Ovary (tissue), 9 donors: ENCODE measurements around the gene TMEM30B. TPM values are rescaled to one million over a fixed set of nuclear protein-coding genes. Genes with fewer than 3 reads are reported as not detected.

ENCODE experiments used
- DNase-seq, 5 donors: peaks; one replicate each; pipeline ENCODE4 v3.0.0-alpha.2; 2019 to 2020
- H3K27ac ChIP-seq, 2 donors: fragments of 200-600 bp; one replicate each; pipeline versions ENCODE4 v1.5.1 to v1.8.0; 2019 to 2022
- H3K27me3 ChIP-seq: fragments of 200-600 bp; one replicate; pipeline ENCODE4 v1.8.0; 2022
- H3K36me3 ChIP-seq: fragments of 200-600 bp; sonication (generic); one replicate; pipeline ENCODE4 v1.5.1; 2019
- H3K4me1 ChIP-seq: one replicate; pipeline ENCODE4 v1.8.1; 2013; ENCODE audit warnings: mild to moderate bottlenecking, moderate library complexity; ENCODE audit not compliant: insufficient read depth
- H3K4me3 ChIP-seq: fragments of 200-600 bp; sonication (generic); one replicate; pipeline ENCODE4 v1.5.1; 2017
- H3K9me3 ChIP-seq, 2 donors: fragments of 200-600 bp in 1 of 2; sonication (generic) in 1 of 2; one replicate each; pipeline versions ENCODE4 v1.5.1 to v1.8.1; 2013 to 2019; ENCODE audit warnings: mild to moderate bottlenecking in 1 of 2, moderate library complexity in 1 of 2
- EP300 ChIP-seq: sonication (generic); formaldehyde crosslinking; IDR thresholded peaks from one replicate; pipeline ENCODE4 v1.6.1; 2017; ENCODE audit warnings: antibody characterized with exemption
- POLR2A ChIP-seq: fragments of 450-650 bp; IDR thresholded peaks from one replicate; pipeline ENCODE4 v1.6.1; 2017; ENCODE audit warnings: antibody characterized with exemption, mild to moderate bottlenecking, moderate library complexity
- WGBS, 3 donors: extraction: QIAGEN DNeasy Blood & Tissue Kit in 1 of 3; methylation state at CpG; one replicate each; pipeline versions ENCODE4 v1.1.5 to v1.1.7; 2013 to 2017; 5-methylcytosine and 5-hydroxymethylcytosine counted together
- intact Hi-C, 4 donors: fragments of 100-400 bp; cut with DNase I; formaldehyde crosslinking; loops; one replicate each; pipeline versions ENCODE4 v1.11.0 to v1.15.1; 2022 to 2023
- polyA plus RNA-seq, 2 donors: library from polyadenylated mRNA; stranded (reverse); fragments of 200-250 nt in 1 of 2; fragments of 350-450 nt in 1 of 2; fragmentation: Illumina TruSeq in 1 of 2; extraction: RNeasy Lipid Tissue Mini Kit (QIAGEN cat#74804) in 1 of 2; gene quantifications; one replicate each; pipeline ENCODE4 v1.2.3, GENCODE V29; 2013 to 2014
- total RNA-seq, 7 donors: library from RNA; depleted of rRNA in 2 of 7; stranded (reverse); fragments of >200 nt in 2 of 7; fragmentation: NEBNext Ultra II Directional in 3 of 7; extraction: Animal tissue kit (Norgen Biotek cat#: 25700) in 3 of 7; gene quantifications; one replicate each; pipeline versions ENCODE4 v1.1.0 to v1.2.4, GENCODE V29; 2016 to 2023
- TF ChIP-seq, protein P1 (sequence below), 3 donors: fragments of 450-650 bp in 2 of 3; fragments of 200-600 bp in 1 of 3; IDR thresholded peaks; one replicate each; pipeline versions ENCODE4 v1.5.1 to v1.8.0; 2016 to 2022; ENCODE audit warnings: antibody characterized with exemption in 3 of 3, mild to moderate bottlenecking in 1 of 3
- donor health status: DM: no; HTN: no; CAD: no; lungs with moderate emphysema.
- donor health status: DM: no; HTN: no; CAD: no.
- donor health status: Bipolar disorder and iron deficiency.
- donor health status: DM: yes; HTN: yes; CAD: no.
- donor health status: DM: no; HTN: no; CAD: no.
- donor health status: DM: yes; HTN: yes; CAD: no.

TMEM30B gene
- total and polyA plus RNA-seq, 9 donors: 1.2 to 35.3 (median 3.5) TPM

DNA sequence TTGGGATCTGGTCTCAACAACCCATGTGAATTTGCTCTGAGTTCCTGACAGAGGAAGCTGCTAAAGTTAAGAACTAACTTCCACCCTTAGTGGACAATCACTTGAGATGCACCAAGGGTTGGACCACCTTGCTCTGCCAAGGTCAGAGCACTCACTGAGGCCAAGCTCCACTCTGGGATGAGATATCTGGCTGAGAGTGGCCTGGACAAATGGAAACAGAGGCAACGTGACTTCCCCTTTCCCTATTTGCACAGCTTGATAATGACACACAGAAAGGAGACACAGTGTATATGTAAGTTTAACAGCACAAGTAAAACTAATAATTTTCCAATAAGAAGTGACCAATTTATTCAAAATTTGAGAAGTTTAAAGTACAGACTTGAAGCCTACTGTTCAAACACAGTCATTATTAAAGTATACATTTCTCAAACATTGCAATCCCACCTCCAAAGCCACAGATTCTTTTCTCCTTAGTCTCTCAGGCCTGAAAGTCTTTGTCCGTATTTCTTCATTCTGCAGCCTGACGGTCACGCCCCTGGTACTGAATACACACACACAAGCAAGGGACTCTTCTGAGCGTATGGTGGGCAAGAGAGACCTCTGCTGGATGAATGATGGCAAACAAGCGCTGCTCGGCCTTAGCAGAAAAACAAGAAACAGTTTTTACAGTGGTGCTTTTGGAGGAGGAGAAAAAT, 28.6 kb downstream of the TMEM30B start:
- 9 to 12% (median 10%) methylated on average over 7 of the region's 7 CpGs for WGBS, 3 donors
- H3K9me3 ChIP-seq: no peaks in the 10 kb centered on the region
- H3K36me3 ChIP-seq: no peaks in the 10 kb centered on the region
- peak; percentile 54 to 77 (median 65) for DNase-seq
- H3K4me3 ChIP-seq: no peak overlapping the region
- H3K27me3 ChIP-seq: no peaks in the 10 kb centered on the region
- intact Hi-C loops: loop anchor here (5.0 to 10.0 kb wide), 6 partner anchors 228 to 630 kb away; partner anchors contain the start of gene SIX4 (in 1 of the 4)
- H3K4me1 ChIP-seq: peaks cover 2% of the 10 kb centered on the region
- no peak overlapping the region for H3K27ac ChIP-seq
- TF ChIP-seq, protein P1, sequence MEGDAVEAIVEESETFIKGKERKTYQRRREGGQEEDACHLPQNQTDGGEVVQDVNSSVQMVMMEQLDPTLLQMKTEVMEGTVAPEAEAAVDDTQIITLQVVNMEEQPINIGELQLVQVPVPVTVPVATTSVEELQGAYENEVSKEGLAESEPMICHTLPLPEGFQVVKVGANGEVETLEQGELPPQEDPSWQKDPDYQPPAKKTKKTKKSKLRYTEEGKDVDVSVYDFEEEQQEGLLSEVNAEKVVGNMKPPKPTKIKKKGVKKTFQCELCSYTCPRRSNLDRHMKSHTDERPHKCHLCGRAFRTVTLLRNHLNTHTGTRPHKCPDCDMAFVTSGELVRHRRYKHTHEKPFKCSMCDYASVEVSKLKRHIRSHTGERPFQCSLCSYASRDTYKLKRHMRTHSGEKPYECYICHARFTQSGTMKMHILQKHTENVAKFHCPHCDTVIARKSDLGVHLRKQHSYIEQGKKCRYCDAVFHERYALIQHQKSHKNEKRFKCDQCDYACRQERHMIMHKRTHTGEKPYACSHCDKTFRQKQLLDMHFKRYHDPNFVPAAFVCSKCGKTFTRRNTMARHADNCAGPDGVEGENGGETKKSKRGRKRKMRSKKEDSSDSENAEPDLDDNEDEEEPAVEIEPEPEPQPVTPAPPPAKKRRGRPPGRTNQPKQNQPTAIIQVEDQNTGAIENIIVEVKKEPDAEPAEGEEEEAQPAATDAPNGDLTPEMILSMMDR (IDR thresholded peaks at IDR 0.05): peak; percentile 35 to 76 (median 75)
- no peak for TF ChIP-seq EP300

DNA sequence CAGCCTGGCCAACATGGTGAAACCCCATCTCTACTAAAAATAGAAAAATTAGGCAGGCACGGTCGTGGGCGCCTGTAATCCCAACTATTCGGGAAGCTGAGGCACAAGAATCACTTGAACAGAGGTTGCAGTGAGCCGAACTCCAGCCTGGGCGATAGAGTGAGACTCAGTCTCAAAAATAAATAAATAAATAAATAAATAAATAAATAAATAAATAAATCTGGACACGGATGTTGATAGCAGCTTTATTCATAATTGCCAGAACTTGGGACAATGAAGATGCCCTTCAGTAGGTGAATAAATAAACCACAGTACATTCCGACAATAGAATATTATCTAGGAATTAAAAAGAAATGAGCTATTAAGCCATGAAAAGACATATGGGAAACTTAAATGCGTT, 31.1 kb downstream of the TMEM30B start:
- 86 to 89% (median 89%) methylated on average over 9 of the region's 9 CpGs for WGBS, 3 donors
- H3K36me3 ChIP-seq: no peaks in the 10 kb centered on the region
- no peak overlapping the region for H3K4me3 ChIP-seq
- no peak overlapping the region for H3K27ac ChIP-seq
- no peaks in the 10 kb centered on the region for H3K27me3 ChIP-seq
- no peaks in the 10 kb centered on the region for H3K9me3 ChIP-seq
- no peaks in the 10 kb centered on the region for H3K4me1 ChIP-seq
- intact Hi-C loops: loop anchor here (5.0 to 10.0 kb wide), 6 partner anchors 225 to 628 kb away; partner anchors contain the start of gene SIX4 (in 1 of the 4)
- TF ChIP-seq EP300: no peak
- TF ChIP-seq, protein P1 (IDR thresholded peaks at IDR 0.05): no peak
- TF ChIP-seq POLR2A: no peak
- no peak for DNase-seq

DNA sequence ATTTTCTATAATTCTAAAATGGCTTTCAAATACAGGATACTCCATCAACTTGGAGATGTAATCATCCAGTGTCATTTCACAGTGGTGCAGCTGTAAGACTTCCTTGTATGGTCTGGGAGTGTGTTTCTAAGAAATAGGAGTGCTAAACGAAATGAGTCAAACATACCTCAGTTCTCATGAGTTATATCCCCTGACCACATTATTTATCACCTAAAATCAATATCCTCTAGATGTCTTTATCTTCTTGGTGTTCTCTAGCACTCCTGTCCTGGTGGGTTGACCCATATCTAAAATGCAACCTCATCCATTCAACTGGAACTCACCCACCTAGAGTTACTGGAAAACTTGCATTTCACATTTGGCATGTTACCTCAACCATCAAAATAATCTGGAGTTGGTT, 33.2 kb downstream of the TMEM30B start:
- Histone ChIP-seq H3K9me3 (no peaks in the 10 kb centered on the region), H3K36me3 (no peaks in the 10 kb centered on the region), H3K27me3 (no peaks in the 10 kb centered on the region), H3K4me3 (no peak overlapping the region), H3K4me1 (no peaks in the 10 kb centered on the region), H3K27ac (no peak overlapping the region)
- no peak for TF ChIP-seq POLR2A
- no peak for TF ChIP-seq EP300
- TF ChIP-seq, protein P1 (IDR thresholded peaks at IDR 0.05): no peak
- WGBS, 3 donors: 32 to 51% (median 41%) methylated on average over 1 of the region's 1 CpG
- DNase-seq: no peak
- intact Hi-C loops: loop anchor here in 1 of 4 donors (10.0 kb wide), 2 partner anchors 223 to 903 kb away; no protein-coding TSS in a partner anchor

GRCh38 chr14:61246721-61247120, 34.4 kb downstream of the TMEM30B start:
- Histone ChIP-seq H3K27ac (no peak overlapping the region), H3K9me3 (peaks cover 0 to under 1% of the 10 kb centered on the region in 2 donors), H3K4me1 (no peaks in the 10 kb centered on the region), H3K36me3 (no peaks in the 10 kb centered on the region), H3K4me3 (no peak overlapping the region), H3K27me3 (no peaks in the 10 kb centered on the region)
- DNase-seq: no peak
- WGBS, 3 donors: 76 to 86% (median 81%) methylated on average over 4 of the region's 4 CpGs
- intact Hi-C loops: loop anchor here in 1 of 4 donors (10.0 kb wide), 2 partner anchors 222 to 902 kb away; no protein-coding TSS in a partner anchor
- TF ChIP-seq, protein P1 (IDR thresholded peaks at IDR 0.05): no peak
- TF ChIP-seq EP300 (no peak), POLR2A (no peak)
